AG09309 (cell line): ENCODE measurements around the gene MYH9.

Experiments
- DNase-seq: peaks from one replicate; pipeline ENCODE4 v3.0.0-alpha.2; 2010; ENCODE audit warnings: low read depth
- H3K4me3 ChIP-seq: 2 replicates; pipeline ENCODE4 v1.5.1; 2011; ENCODE audit warnings: mild to moderate bottlenecking, low read depth, low read length, moderate library complexity; ENCODE audit not compliant: control insufficient read depth
- TF ChIP-seq, protein P1 (sequence below): IDR thresholded peaks from 2 replicates; pipeline ENCODE4 v1.5.1; 2011; ENCODE audit warnings: mild to moderate bottlenecking, low read depth, low read length, inconsistent platforms; ENCODE audit not compliant: insufficient read depth, control insufficient read depth; ENCODE audit errors: missing control alignments

The MYH9 gene

GRCh38 chr22:36232715-36233401 is 154.9 kb downstream of the MYH9 start:
- TF ChIP-seq, protein P1, sequence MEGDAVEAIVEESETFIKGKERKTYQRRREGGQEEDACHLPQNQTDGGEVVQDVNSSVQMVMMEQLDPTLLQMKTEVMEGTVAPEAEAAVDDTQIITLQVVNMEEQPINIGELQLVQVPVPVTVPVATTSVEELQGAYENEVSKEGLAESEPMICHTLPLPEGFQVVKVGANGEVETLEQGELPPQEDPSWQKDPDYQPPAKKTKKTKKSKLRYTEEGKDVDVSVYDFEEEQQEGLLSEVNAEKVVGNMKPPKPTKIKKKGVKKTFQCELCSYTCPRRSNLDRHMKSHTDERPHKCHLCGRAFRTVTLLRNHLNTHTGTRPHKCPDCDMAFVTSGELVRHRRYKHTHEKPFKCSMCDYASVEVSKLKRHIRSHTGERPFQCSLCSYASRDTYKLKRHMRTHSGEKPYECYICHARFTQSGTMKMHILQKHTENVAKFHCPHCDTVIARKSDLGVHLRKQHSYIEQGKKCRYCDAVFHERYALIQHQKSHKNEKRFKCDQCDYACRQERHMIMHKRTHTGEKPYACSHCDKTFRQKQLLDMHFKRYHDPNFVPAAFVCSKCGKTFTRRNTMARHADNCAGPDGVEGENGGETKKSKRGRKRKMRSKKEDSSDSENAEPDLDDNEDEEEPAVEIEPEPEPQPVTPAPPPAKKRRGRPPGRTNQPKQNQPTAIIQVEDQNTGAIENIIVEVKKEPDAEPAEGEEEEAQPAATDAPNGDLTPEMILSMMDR, result no peak
- DNase-seq, result no peak
- no peak overlapping the region for H3K4me3 ChIP-seq
